HG03439 (cell line): ENCODE results near the gene ARPC2.
"Not testable (repeated sequence)": the region's sequence is repeated elsewhere in the genome, so short reads cannot be mapped to it uniquely, and the experiment has no call there.

Experiments
- ATAC-seq: cut with Tn5 transposase; IDR thresholded peaks from one replicate; pipeline ENCODE4 v1.9.1; 2021; ENCODE audit warnings: mild to moderate bottlenecking, moderate library complexity; ENCODE audit not compliant: unreplicated experiment

Gene ARPC2

GRCh38 chr2:218269900-218270720 lies 53.1 kb downstream of the ARPC2 start, which contains the start of the genes AAMP and PNKD:
Gene AAMP (minus strand): TSS chr2:218270137. CDS start chr2:218270086, 51 bp downstream.
Gene PNKD (plus strand): TSS chr2:218270519. CDS start chr2:218270536, 17 bp downstream.
- ATAC-seq, result peak; percentile 90

GRCh38 chr2:218270721-218271486 lies 53.9 kb downstream of the ARPC2 start:
- no peak for ATAC-seq

- ATAC-seq, result no peak
Measured at GRCh38 chr2:218271487-218271797, 54.5 kb downstream of the ARPC2 start.

GRCh38 chr2:218271865-218272530 lies 55.0 kb downstream of the ARPC2 start:
- no peak for ATAC-seq

- ATAC-seq, result no peak
Measured at GRCh38 chr2:218272531-218273212, 55.7 kb downstream of the ARPC2 start.

- ATAC-seq, result not testable (repeated sequence)
Measured at GRCh38 chr2:218273214-218273907, 56.4 kb downstream of the ARPC2 start.

GRCh38 chr2:218273908-218274249 lies 56.9 kb downstream of the ARPC2 start:
- no peak for ATAC-seq

GRCh38 chr2:218274586-218274985 lies 57.6 kb downstream of the ARPC2 start:
- ATAC-seq, result no peak

GRCh38 chr2:218275371-218276072 lies 58.5 kb downstream of the ARPC2 start:
- no peak for ATAC-seq

- ATAC-seq, result no peak
Measured at GRCh38 chr2:218276986-218277755, 60.2 kb downstream of the ARPC2 start.

GRCh38 chr2:218277921-218278320 lies 60.9 kb downstream of the ARPC2 start:
- no peak for ATAC-seq

- no peak for ATAC-seq
Measured at GRCh38 chr2:218278531-218279360, 61.8 kb downstream of the ARPC2 start.

- ATAC-seq, result no peak
Measured at GRCh38 chr2:218280260-218280870, 63.4 kb downstream of the ARPC2 start.

- ATAC-seq, result no peak
Measured at GRCh38 chr2:218281449-218281848, 64.5 kb downstream of the ARPC2 start.

GRCh38 chr2:218282173-218282991 lies 65.4 kb downstream of the ARPC2 start:
- no peak for ATAC-seq

- ATAC-seq, result peak; percentile 62
Measured at GRCh38 chr2:218284106-218284811, 67.3 kb downstream of the ARPC2 start.
